H1 (cell line): Measurements from ENCODE around the gene DCDC2. TPM values are rescaled to one million over a fixed set of nuclear protein-coding genes. Genes with fewer than 3 reads are reported as not detected.

ENCODE experiments used
- GTF2F1 ChIP-seq: IDR thresholded peaks from 2 replicates; pipeline ENCODE4 v1.6.1; 2012; ENCODE audit warnings: low read depth, low read length, improper control_type of control experiment, borderline replicate concordance
- polyA plus RNA-seq, 7 experiments: library from polyadenylated mRNA; depleted of rRNA in 3 of 7; stranded (reverse) in 5 of 7; unstranded in 2 of 7; fragments of >200 nt in 5 of 7; fragments of 200-250 nt in 2 of 7; gene quantifications; 1 replicate in 5 of 7; 2 replicates in 1 of 7; 4 replicates in 1 of 7; pipeline versions ENCODE4 v1.2.1 to v1.2.3, GENCODE V29; 2011 to 2013; ENCODE audit warnings: missing spikeins in 2 of 7, mixed read lengths in 2 of 7
- total RNA-seq: library from RNA; stranded (reverse); fragmentation: NEBNext Ultra II Directional; extraction: Animal tissue kit (Norgen Biotek cat#: 25700); gene quantifications from 2 replicates; pipeline ENCODE4 v1.2.1, GENCODE V29; 2021

DCDC2 gene
- total and polyA plus RNA-seq, 2 of the 8 experiments (the other 6 are each of a cell fraction or from before 2014, with no cell fraction given), result 0.03 to 0.15 TPM

- TF ChIP-seq GTF2F1, result no peak
These were observed at the start of gene DCDC2 (continued) for GRCh38 chr6:24357336-24358218.
